ENCODE measurements around the gene APPBP2.
"Not testable (repeated sequence)": the region's sequence is repeated elsewhere in the genome, so short reads cannot be mapped to it uniquely, and the experiment has no call there.

Gene APPBP2

GRCh38 chr17:60506312-60506711, 19.7 kb downstream of the APPBP2 start:
- in situ Hi-C loops (cut with MboI; ENCODE audit: low sequenced_read_pairs) = no loop called here

DNA sequence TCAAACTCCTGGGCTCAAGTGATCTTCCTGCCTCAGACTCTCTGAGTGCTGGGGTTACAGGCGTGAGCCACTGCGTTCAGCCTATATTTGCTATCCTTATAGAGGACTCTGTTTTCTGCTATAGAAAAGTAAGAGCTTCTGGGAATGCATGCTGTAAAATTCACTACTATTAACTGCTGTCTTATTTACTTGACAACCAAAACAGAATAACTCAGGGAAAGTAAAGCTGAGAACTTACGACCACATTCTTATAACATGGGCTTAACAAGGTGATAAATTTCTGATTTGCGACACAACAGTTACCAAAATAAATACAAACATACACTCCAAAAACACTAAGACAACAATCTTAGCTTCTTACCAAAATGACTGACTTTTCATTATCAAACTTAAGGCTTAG, 23.9 kb downstream of the APPBP2 start:
- in situ Hi-C loops (cut with MboI; ENCODE audit: low sequenced_read_pairs) = no loop called here

DNA sequence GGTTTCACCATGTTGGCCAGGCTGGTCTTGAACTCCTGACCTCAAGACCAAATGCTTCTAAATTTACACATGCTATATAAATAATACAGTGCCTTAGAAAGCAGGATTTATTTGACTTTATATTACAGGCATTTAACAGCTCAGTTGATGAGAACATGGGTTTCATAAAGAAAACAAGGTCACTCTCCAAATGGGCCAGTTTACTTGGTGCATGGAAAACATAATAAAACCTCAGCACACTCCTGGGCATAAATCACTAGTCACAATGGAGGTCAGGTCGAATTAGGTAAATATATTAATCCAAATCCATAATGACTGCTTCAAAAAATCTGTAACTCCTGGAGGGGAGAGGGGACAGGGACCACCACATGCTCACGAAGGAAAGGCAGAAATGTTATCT, 24.5 kb downstream of the APPBP2 start:
- in situ Hi-C loops (cut with MboI; ENCODE audit: low sequenced_read_pairs) = no loop called here

DNA sequence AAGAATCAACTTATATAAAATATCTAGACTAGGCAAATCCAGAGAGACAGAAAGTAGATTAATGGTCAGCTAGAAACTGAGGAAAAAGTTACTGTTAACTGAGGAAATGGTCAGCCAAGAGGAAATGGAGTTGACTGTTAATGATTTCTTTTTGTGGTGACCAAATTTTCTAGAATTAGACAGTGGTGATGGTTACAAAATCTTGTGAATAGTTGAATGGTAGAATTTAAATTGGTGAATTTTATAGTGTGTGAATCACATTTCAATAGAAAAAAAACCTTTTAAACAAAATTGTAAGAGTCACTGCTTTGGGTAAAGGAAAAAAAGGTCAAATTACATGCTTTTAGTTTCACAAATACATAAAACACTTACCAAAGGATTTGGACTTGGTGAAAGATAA, 30.0 kb downstream of the APPBP2 start:
- in situ Hi-C loops (cut with MboI; ENCODE audit: low sequenced_read_pairs) = no loop called here

DNA sequence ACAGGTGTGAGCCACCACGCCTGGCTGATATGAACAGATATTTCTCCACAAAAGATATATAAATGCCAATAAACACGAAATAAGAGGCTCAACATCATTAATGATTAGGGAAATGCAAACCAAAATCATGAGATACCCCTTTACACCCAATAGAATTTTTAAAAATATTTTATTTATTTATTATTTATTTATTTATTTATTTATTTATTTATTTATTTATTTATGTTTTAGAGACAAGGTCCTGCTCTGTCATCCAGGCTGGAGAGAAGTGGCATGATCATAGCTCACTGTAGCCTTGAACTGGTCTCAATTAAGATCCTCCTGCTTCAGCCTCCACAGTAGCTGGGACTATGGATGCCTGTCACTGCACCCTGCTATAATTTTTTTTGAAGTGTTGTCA, 30.8 kb downstream of the APPBP2 start:
- in situ Hi-C loops (cut with MboI; ENCODE audit: low sequenced_read_pairs) = no loop called here

DNA sequence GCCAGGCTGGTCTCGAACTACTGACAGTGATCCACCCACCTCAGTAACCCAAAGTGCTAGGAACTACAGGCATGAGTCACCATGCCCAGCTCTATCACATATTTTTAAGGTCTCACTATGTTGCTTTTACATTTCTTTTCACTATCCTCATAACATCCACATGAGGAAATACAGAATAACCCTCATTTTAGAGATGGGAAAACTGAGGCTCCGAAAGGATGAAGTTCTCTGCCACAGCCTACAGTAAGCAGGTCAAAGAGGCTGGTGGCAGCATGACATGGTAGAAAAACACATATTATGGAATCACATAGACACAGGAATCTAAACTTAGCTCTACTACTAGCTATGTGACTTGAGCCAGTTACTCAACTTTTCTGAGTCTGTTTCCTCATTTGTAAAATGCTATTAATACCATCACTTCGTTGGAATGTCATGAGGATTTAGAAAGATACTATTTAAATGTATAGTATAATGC, 32.2 kb downstream of the APPBP2 start:
- in situ Hi-C loops (cut with MboI; ENCODE audit: low sequenced_read_pairs) = no loop called here

DNA sequence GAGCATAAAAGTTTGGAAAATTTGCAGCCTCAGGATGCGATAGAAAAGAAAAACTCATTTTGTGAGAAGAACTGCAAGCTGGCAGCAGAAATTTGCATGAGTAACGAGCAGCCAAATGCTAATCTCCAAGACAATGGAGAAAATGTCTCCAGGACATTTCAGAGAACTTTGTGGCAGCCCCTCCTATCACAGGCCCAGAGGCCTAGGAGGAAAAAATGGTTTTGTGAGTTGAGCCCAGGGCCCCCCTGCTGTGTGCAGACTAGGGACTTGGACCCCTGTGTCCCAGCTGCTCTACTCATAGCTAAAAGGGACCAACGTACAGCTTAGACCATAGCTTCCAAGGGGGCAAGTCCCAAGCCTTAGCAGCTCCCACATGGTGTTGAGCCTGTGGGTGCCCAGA, 34.3 kb downstream of the APPBP2 start:
- in situ Hi-C loops (cut with MboI; ENCODE audit: low sequenced_read_pairs) = no loop called here

- in situ Hi-C loops (cut with MboI; ENCODE audit: low sequenced_read_pairs) = not testable (repeated sequence)
These were observed 35.4 kb downstream of the APPBP2 start for GRCh38 chr17:60490594-60490993.

GRCh38 chr17:60481604-60482003, 44.4 kb downstream of the APPBP2 start:
- in situ Hi-C loops (cut with MboI; ENCODE audit: low sequenced_read_pairs) = no loop called here

GRCh38 chr17:60473788-60474187, 52.3 kb downstream of the APPBP2 start:
- in situ Hi-C loops (cut with MboI; ENCODE audit: low sequenced_read_pairs) = no loop called here

DNA sequence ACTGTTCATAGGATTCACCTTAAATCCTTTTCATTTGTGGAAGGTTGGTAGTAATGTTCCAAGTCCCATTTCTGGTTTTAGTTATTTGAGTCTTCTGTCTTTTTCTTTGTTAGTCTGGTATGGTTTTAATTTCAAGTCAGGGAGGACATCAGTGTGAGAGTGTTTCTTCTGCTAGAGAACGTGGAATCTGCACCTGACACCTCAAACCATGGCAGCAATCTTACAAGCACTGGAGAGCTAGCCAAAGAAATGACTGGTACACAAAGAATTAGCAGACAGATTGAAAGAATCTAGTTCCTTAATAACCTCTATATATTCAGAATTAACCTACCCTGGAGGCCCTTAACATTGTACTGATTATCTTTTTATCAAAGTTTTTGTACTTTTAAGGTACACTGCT, 53.6 kb downstream of the APPBP2 start:
- in situ Hi-C loops (cut with MboI; ENCODE audit: low sequenced_read_pairs) = no loop called here

DNA sequence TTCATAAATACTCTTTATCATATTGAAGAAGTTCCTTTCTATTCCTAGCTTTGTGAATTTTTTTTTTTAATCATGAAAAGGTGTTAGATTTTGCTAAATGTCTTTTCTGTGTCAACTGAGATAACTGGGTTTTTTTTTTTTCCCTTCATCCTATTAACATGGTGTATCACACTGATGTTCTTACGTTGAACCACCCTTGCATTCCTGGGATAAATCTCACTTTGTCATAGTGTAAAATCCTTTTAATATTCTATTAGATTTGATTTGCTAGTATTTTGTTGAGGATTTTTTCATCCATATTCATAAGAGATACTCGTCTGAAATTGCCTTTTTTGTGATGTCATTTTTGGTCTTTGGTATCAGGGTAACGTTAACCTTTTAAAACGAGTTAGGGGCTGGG, 54.6 kb downstream of the APPBP2 start:
- in situ Hi-C loops (cut with MboI; ENCODE audit: low sequenced_read_pairs) = no loop called here

DNA sequence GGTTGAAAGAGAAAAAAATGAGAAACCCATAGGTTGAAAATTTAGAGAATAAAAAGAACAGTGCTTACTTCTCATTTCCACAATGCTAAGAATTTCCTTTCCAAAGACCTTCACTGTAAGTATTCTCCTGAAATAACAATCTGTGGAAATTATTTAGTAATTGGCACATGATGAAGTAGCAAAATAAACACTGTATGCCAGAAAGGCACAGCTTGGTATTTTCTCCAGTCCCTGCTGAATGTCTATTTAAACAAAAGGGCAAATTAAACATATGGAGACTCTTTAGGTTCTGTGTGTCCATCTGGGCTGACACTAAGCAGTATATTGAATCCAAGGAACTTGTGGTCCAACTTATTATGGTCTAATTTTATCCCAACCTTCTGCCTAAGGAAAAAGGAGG, 57.7 kb downstream of the APPBP2 start:
- in situ Hi-C loops (cut with MboI; ENCODE audit: low sequenced_read_pairs) = no loop called here

DNA sequence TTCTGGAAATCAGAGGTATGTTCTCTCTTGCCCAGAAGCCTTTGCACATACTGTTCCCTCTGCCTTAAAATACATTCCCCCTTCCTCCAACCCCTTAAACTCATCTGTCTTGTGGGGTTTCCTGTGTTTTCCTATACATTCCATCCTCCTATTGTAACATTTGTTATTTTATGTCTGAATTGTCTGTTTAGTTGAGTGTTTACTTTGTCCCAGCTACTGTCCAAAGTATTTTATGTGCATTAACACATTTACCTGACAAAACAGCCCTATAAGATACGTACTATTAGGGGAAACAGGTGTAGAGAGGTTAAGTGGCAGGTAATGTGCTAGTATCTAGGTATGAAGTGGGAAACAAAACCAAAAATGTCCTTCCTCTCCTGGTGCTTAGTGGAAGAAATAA, 61.7 kb downstream of the APPBP2 start:
- in situ Hi-C loops (cut with MboI; ENCODE audit: low sequenced_read_pairs) = no loop called here

- in situ Hi-C loops (cut with MboI; ENCODE audit: low sequenced_read_pairs) = no loop called here
These were observed 62.7 kb downstream of the APPBP2 start for GRCh38 chr17:60463157-60463835.

DNA sequence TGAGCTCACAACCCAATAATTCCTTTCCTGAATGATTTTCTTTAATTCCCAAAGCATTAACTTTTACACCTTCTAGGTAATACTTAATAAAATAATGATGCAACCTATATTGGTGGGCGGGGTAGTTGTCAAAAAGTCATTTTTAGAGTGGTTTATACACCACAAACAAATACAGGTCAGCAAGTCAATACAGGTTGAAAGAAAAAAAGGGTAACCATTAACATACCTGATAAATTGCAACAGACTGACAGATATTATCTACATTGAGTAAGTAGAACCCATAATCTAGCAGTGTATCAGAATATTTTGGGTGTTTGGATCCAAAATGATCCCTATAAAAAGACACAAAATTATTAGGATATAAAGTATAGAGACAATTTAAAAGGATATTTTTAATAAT, 64.5 kb downstream of the APPBP2 start:
- in situ Hi-C loops (cut with MboI; ENCODE audit: low sequenced_read_pairs) = no loop called here

DNA sequence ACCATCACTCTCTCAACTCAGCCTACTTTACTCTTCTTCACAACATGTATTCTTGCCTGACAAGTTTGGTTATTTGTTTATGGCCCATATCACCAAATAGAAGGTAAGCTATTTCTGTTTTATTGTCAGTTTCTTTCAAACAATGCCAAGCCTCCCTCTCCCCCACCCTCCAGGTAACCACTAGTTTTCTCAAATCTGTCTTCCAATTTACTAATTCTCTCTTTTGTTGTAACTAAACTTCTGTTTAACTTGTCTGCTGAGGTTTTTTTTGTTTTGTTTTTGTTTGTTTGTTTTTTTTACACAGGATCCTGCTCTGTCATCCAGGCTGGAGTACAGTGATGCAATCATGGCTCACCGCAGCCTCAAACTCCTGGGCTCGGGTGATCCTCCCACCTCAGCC, 68.9 kb downstream of the APPBP2 start:
- in situ Hi-C loops (cut with MboI; ENCODE audit: low sequenced_read_pairs) = no loop called here

DNA sequence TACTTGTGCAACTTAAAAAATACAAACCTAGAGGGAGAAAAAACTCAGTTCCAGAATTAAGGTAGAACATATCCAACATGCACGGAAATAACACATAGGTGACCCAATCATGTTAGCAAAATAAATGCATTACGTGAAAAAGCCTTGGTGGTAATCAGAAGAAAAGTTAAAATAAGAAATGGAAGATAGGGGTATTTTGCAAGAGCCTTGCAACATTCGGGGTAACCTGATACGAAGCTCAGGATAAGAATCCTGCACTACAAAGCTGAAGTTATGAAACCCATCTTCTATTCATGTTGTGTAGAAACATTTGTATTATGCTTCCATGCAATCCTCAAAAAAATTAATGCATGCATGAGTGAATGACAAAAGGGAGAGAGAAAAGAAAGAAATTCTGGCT, 70.7 kb downstream of the APPBP2 start:
- in situ Hi-C loops (cut with MboI; ENCODE audit: low sequenced_read_pairs) = no loop called here

- in situ Hi-C loops (cut with MboI; ENCODE audit: low sequenced_read_pairs) = no loop called here
These were observed 74.1 kb downstream of the APPBP2 start for GRCh38 chr17:60451965-60452364.

DNA sequence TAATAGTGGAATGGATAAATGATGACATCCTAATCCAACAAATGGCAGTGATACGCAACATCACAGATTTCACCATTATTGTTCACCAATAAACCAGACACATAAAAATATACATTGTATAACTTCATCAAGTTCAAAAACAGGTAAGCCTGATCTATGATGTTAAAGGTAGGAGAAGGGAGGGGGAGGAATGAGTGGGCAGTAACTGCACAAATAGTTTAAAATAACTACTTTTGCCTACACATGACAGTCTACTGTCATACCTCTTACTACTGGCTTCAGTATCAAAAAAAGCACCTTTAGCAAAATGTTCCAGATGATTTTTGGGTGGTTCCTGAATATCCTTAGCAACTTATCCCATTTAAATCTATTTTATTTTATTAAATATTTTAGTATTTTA, 75.0 kb downstream of the APPBP2 start:
- in situ Hi-C loops (cut with MboI; ENCODE audit: low sequenced_read_pairs) = no loop called here

- in situ Hi-C loops (cut with MboI; ENCODE audit: low sequenced_read_pairs) = no loop called here
These were observed 78.7 kb downstream of the APPBP2 start for GRCh38 chr17:60447375-60447774.

DNA sequence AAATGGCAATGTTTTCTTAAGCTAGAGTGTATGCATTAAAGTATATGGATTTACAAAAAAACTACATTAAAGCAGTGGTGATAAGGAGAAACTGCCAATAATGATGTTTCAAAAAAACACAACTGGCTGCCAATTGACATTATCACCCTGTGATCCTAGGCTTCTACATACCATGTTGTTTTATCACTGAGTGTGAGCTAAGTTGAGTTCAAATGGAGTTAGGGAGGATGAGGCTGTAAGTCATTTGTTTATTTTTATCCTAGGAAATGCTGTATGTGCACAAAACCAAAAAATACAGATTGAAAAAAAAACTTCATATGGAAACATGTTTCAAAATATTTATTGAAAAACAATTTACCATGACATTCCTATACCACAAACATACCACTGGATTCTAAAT, 80.9 kb downstream of the APPBP2 start:
- in situ Hi-C loops (cut with MboI; ENCODE audit: low sequenced_read_pairs) = no loop called here

DNA sequence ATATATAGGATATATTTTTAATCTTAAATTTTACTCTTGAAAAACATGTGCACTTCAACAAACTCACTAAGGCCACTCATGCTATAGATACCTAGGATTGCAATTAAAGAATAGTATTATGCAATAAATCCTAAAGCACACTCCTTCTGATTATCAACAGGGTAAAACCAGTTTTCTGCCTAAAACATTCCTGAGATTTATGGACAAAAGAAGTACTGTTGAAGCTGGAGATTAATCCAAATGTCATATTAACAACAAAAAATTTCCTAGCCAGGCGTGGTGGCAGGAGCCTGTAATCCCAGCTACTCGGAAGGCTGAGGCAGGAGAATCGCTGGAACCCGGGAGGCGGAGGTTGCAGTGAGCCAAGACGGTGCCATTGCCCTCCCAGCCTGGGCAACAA, 82.3 kb downstream of the APPBP2 start:
- in situ Hi-C loops (cut with MboI; ENCODE audit: low sequenced_read_pairs) = no loop called here
